Tibial nerve (tissue), 4 donors: Measurements from ENCODE around the gene SUPT5H. TPM values are rescaled to one million over a fixed set of nuclear protein-coding genes. Genes with fewer than 3 reads are reported as not detected.
"Not testable (repeated sequence)": the region's sequence is repeated elsewhere in the genome, so short reads cannot be mapped to it uniquely, and the experiment has no call there.

Experiments
- DNase-seq, 2 donors: peaks; one replicate each; pipeline ENCODE4 v3.0.0-alpha.2; 2019; ENCODE audit warnings: low spot score in 2 of 2
- H3K27ac ChIP-seq, 4 donors: fragments of 200-600 bp; sonication (generic) in 3 of 4; one replicate each; pipeline ENCODE4 v1.5.1; 2017 to 2019; ENCODE audit warnings: mild to moderate bottlenecking in 1 of 4
- H3K27me3 ChIP-seq, 2 donors: fragments of 200-600 bp; sonication (generic) in 1 of 2; one replicate each; pipeline versions ENCODE4 v1.5.1 to v1.6.0; 2017 to 2019
- H3K36me3 ChIP-seq, 3 donors: fragments of 200-600 bp; sonication (generic); one replicate each; pipeline ENCODE4 v1.5.1; 2018 to 2019
- H3K4me1 ChIP-seq, 4 donors: fragments of 200-600 bp; sonication (generic) in 3 of 4; one replicate each; pipeline ENCODE4 v1.5.1; 2017 to 2019
- H3K4me3 ChIP-seq, 4 donors: fragments of 200-600 bp; sonication (generic) in 3 of 4; one replicate each; pipeline ENCODE4 v1.5.1; 2017 to 2019; ENCODE audit warnings: mild to moderate bottlenecking in 1 of 4, moderate library complexity in 1 of 4
- H3K9me3 ChIP-seq, 4 donors: fragments of 200-600 bp; sonication (generic) in 3 of 4; one replicate each; pipeline ENCODE4 v1.5.1; 2017 to 2019
- EP300 ChIP-seq, 2 donors: sonication (generic); formaldehyde crosslinking; IDR thresholded peaks; one replicate each; pipeline ENCODE4 v1.6.1; 2017; ENCODE audit warnings: antibody characterized with exemption in 2 of 2, mild to moderate bottlenecking in 1 of 2
- POLR2A ChIP-seq, 2 donors: fragments of 450-650 bp; IDR thresholded peaks; one replicate each; pipeline ENCODE4 v1.6.1; 2017; ENCODE audit warnings: antibody characterized with exemption in 2 of 2, mild to moderate bottlenecking in 2 of 2, moderate library complexity in 2 of 2
- WGBS, 2 donors: methylation state at CpG; one replicate each; pipeline ENCODE4 v1.1.5; 2018; 5-methylcytosine and 5-hydroxymethylcytosine counted together
- total RNA-seq, 4 donors: library from RNA; depleted of rRNA; stranded (reverse); fragments of >200 nt; gene quantifications; one replicate each; pipeline ENCODE4 v1.1.0, GENCODE V29; 2016
- TF ChIP-seq, protein P1 (sequence below), 5 experiments: fragments of 200-600 bp in 3 of 5; fragments of 450-650 bp in 2 of 5; sonication (generic) in 3 of 5; IDR thresholded peaks; one replicate each; pipeline ENCODE4 v1.5.1; 2016 to 2019; ENCODE audit warnings: antibody characterized with exemption in 5 of 5, mild to moderate bottlenecking in 3 of 5, moderate library complexity in 2 of 5

The SUPT5H gene
- total RNA-seq, 4 donors from 2014 or later = 94.4 to 120 (median 106) TPM

DNA sequence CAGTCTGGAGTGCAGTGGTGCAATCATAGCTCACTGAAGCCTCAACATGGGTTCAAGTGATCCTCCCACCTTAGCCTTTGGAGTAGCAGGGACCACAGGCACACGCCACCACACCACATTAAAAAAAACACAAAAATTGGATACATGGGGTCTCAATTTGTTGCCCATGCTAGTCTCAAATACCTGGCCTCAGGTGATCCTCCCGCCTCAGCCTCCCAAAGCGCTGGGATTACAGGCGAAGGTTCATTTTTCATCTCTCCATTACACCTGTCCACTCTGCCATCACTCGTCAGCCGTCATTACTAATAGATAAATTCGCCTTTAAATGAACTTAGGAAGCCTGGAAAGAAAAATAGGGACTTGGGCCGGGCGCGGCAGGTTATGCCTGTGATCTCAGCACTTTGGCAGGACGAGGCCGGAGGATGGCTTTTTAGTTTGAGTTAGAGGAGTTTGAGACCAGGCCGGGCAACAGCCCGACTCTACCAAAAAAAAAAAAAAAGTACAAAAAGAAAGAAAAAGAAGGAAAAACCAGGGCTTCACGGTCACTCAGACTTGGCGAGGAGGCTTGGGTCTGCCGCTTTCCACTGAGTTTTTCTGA is 685 bp upstream of the SUPT5H start:
- Histone ChIP-seq H3K4me3 (peak overlapping the region; percentile 74 to 91 (median 78)), H3K4me1 (peaks cover 7 to 48% (median 30%) of the 10 kb centered on the region in 4 donors), H3K9me3 (no peaks in the 10 kb centered on the region), H3K27ac (peak overlapping the region; percentile 89 to 98 (median 96)), H3K27me3 (no peaks in the 10 kb centered on the region), H3K36me3 (peaks cover 0 to 16% (median 2%) of the 10 kb centered on the region in 3 donors)
- DNase-seq = no peak
- no peak for TF ChIP-seq POLR2A (IDR thresholded peaks at IDR 0.05)
- TF ChIP-seq, protein P1, sequence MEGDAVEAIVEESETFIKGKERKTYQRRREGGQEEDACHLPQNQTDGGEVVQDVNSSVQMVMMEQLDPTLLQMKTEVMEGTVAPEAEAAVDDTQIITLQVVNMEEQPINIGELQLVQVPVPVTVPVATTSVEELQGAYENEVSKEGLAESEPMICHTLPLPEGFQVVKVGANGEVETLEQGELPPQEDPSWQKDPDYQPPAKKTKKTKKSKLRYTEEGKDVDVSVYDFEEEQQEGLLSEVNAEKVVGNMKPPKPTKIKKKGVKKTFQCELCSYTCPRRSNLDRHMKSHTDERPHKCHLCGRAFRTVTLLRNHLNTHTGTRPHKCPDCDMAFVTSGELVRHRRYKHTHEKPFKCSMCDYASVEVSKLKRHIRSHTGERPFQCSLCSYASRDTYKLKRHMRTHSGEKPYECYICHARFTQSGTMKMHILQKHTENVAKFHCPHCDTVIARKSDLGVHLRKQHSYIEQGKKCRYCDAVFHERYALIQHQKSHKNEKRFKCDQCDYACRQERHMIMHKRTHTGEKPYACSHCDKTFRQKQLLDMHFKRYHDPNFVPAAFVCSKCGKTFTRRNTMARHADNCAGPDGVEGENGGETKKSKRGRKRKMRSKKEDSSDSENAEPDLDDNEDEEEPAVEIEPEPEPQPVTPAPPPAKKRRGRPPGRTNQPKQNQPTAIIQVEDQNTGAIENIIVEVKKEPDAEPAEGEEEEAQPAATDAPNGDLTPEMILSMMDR (IDR thresholded peaks at IDR 0.05) = no peak
- TF ChIP-seq EP300 (IDR thresholded peaks at IDR 0.05) = no peak
- 6 to 8% methylated on average over 17 of the region's 17 CpGs for WGBS, 2 donors

DNA sequence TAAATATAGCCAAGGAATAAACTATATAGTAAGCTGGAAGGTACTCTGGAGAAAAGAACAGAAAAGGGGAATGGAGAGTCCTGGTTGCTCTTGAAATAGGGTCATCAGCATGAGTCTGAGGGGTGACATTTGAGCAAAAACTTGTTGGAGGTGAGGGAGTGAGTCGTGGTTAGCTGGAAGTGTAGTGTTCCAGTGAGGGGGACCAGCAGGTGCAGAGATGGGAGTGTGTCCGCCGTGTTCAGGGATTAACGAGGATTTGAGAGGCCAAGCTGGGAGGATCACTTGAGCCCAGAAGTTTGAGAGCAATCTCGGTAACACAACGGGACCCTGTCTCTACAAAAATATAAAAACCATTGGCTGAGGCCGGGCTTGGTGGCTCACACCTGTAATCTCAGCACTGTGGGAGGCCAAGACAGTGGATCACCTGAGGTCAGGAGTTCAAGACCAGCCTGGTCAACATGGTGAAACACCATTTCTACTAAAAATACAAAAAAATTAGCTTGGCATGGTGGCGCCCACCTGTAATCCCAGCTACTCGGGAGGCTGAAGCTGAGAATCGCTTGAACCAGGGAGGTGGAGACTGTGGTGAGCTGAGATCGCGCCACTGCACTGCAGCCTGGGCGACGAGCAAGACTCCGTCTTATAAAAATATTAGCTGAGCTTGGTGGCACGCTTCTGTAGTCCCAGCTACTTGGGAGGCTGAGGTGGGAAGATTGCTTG is 1.1 kb downstream of the SUPT5H start:
- H3K4me3 ChIP-seq = peak overlapping the region; percentile 74 to 91 (median 78)
- DNase-seq = no peak
- WGBS, 2 donors = 85 to 86% methylated on average over 16 of the region's 16 CpGs
- TF ChIP-seq, protein P1 (IDR thresholded peaks at IDR 0.05) = no peak
- no peak for TF ChIP-seq POLR2A (IDR thresholded peaks at IDR 0.05)
- peaks cover 2 to 16% (median 3%) of the 10 kb centered on the region in 3 donors for H3K36me3 ChIP-seq
- H3K27me3 ChIP-seq = no peaks in the 10 kb centered on the region
- H3K27ac ChIP-seq = peak overlapping the region in 2 of 4 donors; percentile 94 to 98
- peaks cover 7 to 44% (median 31%) of the 10 kb centered on the region in 4 donors for H3K4me1 ChIP-seq
- H3K9me3 ChIP-seq = no peaks in the 10 kb centered on the region

DNA sequence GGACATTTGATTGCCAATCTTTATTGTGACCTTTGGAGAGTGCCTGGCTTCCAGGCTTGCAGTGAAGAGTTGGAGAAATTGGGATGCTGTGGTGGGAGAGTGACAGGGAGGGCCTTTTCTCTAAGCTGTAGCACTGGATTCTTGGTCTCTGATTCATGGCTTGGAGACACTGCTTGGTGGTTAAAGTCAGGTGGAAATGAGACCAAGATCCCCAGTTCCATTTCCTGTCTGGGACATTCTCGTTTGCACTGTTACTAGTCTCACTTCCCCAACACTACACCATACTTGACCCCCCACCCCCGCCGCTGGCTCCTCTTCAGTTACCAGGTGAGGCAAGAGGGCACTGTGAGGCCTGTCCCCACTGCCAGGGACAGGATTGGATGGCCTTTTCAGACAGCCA is 2.9 kb downstream of the SUPT5H start:
- no peaks in the 10 kb centered on the region for H3K9me3 ChIP-seq
- DNase-seq = no peak
- H3K4me3 ChIP-seq = no peak overlapping the region
- no peak overlapping the region for H3K27ac ChIP-seq
- H3K27me3 ChIP-seq = no peaks in the 10 kb centered on the region
- 59 to 72% methylated on average over 3 of the region's 3 CpGs for WGBS, 2 donors
- H3K36me3 ChIP-seq = peaks cover 2 to 30% (median 8%) of the 10 kb centered on the region in 3 donors
- TF ChIP-seq POLR2A (IDR thresholded peaks at IDR 0.05) = no peak
- TF ChIP-seq EP300 (IDR thresholded peaks at IDR 0.05) = no peak
- TF ChIP-seq, protein P1 (IDR thresholded peaks at IDR 0.05) = no peak
- peaks cover 7 to 49% (median 31%) of the 10 kb centered on the region in 4 donors for H3K4me1 ChIP-seq

DNA sequence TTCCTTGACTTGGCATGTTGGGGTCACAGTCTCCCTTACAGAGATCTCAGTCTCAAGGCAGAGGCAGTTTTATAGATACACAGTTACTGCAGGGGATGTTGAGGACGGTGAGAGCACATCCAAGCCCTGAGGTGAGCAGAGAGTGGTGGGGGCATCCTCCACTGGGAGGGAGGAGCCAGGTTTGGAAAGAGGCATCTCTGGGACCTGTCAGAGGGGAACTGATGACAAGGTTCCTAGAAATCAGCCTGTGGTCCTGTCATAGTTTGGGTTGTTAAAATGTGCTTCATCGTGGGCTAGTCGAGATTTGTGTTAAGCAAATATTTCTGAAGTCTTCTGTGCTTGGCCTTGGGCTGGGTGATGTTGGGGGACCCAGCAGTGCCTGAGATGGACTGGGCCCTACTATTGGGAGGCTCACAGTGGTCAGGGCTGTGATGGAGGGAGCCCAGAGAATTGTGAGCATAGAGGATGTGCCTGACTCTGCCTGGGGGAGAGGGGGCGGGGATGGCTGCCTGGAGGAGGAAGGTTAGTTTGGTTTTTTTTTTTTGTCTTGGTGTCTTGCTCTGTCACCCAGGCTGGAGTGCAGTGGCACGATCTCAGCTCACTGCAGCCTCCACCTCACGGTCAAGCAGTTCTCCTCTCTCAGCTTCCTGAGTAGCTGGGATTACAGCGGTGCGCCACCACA is 3.9 kb downstream of the SUPT5H start:
- H3K36me3 ChIP-seq = peaks cover 2 to 40% (median 14%) of the 10 kb centered on the region in 3 donors
- H3K4me3 ChIP-seq = no peak overlapping the region
- peaks cover 7 to 46% (median 29%) of the 10 kb centered on the region in 4 donors for H3K4me1 ChIP-seq
- WGBS, 2 donors = 75 to 85% methylated on average over 8 of the region's 8 CpGs
- TF ChIP-seq, protein P1 (IDR thresholded peaks at IDR 0.05) = no peak
- TF ChIP-seq EP300 (IDR thresholded peaks at IDR 0.05) (no peak), POLR2A (IDR thresholded peaks at IDR 0.05) (no peak)
- DNase-seq = no peak
- no peak overlapping the region for H3K27ac ChIP-seq
- H3K9me3 ChIP-seq = no peaks in the 10 kb centered on the region
- no peaks in the 10 kb centered on the region for H3K27me3 ChIP-seq

DNA sequence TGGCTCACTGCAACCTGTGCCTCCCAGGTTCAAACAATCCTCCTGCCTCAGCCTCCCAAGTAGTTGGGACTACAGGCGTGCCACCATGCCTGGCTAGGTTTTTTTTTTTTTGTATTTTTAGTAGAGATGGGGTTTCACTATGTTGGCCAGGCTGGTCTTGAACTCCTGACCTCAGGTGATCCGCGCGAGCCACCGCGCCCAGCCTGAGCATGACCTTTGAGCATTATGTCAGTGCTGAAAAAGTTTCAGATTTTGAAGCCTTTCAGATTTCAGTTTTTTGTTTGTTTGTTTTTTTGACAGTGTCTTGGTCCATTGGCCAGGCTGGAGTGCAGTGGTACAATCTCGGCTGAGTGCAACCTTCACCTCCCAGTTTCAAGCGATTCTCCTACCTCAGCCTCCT is 5.9 kb downstream of the SUPT5H start:
- peaks cover 6 to 39% (median 25%) of the 10 kb centered on the region in 4 donors for H3K4me1 ChIP-seq
- 93 to 95% methylated on average over 8 of the region's 8 CpGs for WGBS, 2 donors
- H3K4me3 ChIP-seq, DNase-seq, H3K9me3 ChIP-seq, H3K27ac ChIP-seq, H3K27me3 ChIP-seq: not testable (repeated sequence)
- H3K36me3 ChIP-seq = peaks cover 2 to 55% (median 14%) of the 10 kb centered on the region in 3 donors
